Endothelial cell of coronary artery (primary cell): ENCODE data around the gene IRX6. TPM values are rescaled to one million over a fixed set of nuclear protein-coding genes. Genes with fewer than 3 reads are reported as not detected.

Experiments
- total RNA-seq: library from RNA; depleted of rRNA; stranded (reverse); fragments of >200 nt; gene quantifications from 2 replicates; pipeline ENCODE4 v1.2.3, GENCODE V29; 2014

Gene IRX6
- total RNA-seq, result not detected in 2 replicates

DNA sequence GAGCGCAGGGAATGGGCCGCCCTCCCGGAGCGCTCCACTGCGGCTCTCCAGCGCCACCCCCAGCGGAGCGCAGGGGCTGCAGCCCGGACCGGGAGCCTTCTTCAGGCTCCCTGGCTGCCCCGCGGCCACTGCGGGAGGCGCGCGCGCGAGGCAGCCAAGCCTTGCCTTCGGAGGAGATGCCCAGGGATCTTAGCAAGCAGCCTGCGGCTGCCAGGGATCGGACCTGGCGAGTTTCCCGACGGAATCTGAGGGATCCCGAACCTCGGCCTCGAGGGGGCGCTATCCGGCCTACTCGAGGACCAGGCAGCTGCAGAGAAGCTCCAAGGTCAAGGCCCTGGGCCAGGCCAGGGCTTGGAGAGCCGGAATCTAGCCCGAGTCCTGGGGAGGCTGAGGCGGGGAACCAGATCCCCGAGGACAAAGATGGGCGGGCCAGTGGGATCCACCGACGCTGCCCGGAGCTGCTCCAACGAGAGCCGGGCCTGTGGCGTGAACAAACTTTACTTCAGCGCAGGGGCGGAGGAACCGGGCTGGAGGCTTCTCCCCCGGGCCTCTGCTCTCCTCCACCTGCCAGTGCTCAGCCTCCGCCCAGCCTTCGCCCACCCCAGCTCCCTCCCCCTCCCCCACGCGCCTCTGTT, at the start of gene IRX6:
IRX6 (plus strand) TSS at position 567 of the 635 bp plus-strand sequence. CDS start 889 bp downstream, outside the sequence.

Other genes with a start within 250 kb of the IRX6 start
- gene MMP2, start 155.0 kb downstream of the IRX6 start, total RNA-seq, result 256 and 290 TPM in 2 replicates
- gene LPCAT2, start 184.9 kb downstream of the IRX6 start, total RNA-seq, result 36.5 and 42.9 TPM in 2 replicates
- 1.5 and 2.9 TPM in 2 replicates for gene CAPNS2, start 242.5 kb downstream of the IRX6 start, total RNA-seq